SK-N-SH (cell line): ENCODE measurements around the gene FAM72D. TPM values are rescaled to one million over a fixed set of nuclear protein-coding genes. Genes with fewer than 3 reads are reported as not detected.
"Not testable (repeated sequence)": the region's sequence is repeated elsewhere in the genome, so short reads cannot be mapped to it uniquely, and the experiment has no call there.

Experiments used
- CTCF ChIA-PET: fragments of 300-600, 350-600 bp; formaldehyde crosslinking; extraction: SDS; loops from one replicate; lab custom pipeline; 2021; lab: Yijun Ruan, JAX
- POLR2A ChIA-PET: fragments of 350-600 bp; sonication (Branson Sonifier 250); formaldehyde crosslinking; extraction: SDS; loops from one replicate; lab custom pipeline; 2020; ENCODE audit warnings: antibody characterized with exemption, inconsistent platforms; lab: Yijun Ruan, JAX
- DNase-seq: peaks from one replicate; pipeline ENCODE4 v3.0.0; 2012
- H2AFZ ChIP-seq: fragments of 200-600 bp; sonication (generic); 2 replicates; pipeline ENCODE4 v1.8.1; 2016; ENCODE audit warnings: antibody characterized with exemption, mild to moderate bottlenecking, low read depth
- H3F3A ChIP-seq: fragments of 200-600 bp; sonication (generic); replicated peaks from 2 replicates; pipeline ENCODE3; 2016; ENCODE audit warnings: antibody characterized with exemption, mild to moderate bottlenecking; ENCODE audit not compliant: insufficient read depth
- H3K27ac ChIP-seq, 2 experiments: fragments of 200-500 bp in 1 of 2; fragments of 200-600 bp in 1 of 2; sonication (Bioruptor generic) in 1 of 2; sonication (generic), shearing (Covaris generic) in 1 of 2; 2 replicates each; pipeline versions ENCODE4 v1.5.1 to v1.6.1; 2014 to 2016; ENCODE audit warnings: low read depth in 2 of 2, inconsistent platforms in 1 of 2, low read length in 1 of 2, mild to moderate bottlenecking in 1 of 2, mixed read lengths in 1 of 2
- H3K27me3 ChIP-seq: fragments of 200-600 bp; sonication (generic), shearing (Covaris generic); 2 replicates; pipeline ENCODE4 v1.6.1; 2016; ENCODE audit warnings: mixed run types; ENCODE audit not compliant: insufficient read depth
- H3K36me3 ChIP-seq, 2 experiments: fragments of 200-500 bp in 1 of 2; fragments of 200-600 bp in 1 of 2; sonication (Bioruptor generic) in 1 of 2; sonication (generic) in 1 of 2; replicated peaks in 1 of 2; 2 replicates each; pipeline versions ENCODE3 to v1.5.1; 2014 to 2016; ENCODE audit warnings: low read length in 1 of 2, mild to moderate bottlenecking in 1 of 2; ENCODE audit not compliant: insufficient read depth in 2 of 2, control insufficient read depth in 1 of 2
- H3K4me1 ChIP-seq, 2 experiments: fragments of 200-500 bp in 1 of 2; fragments of 200-600 bp in 1 of 2; sonication (Bioruptor generic) in 1 of 2; sonication (generic), shearing (Covaris generic) in 1 of 2; 2 replicates each; pipeline versions ENCODE4 v1.5.1 to v1.6.1; 2014 to 2016; ENCODE audit warnings: low read depth in 1 of 2, low read length in 1 of 2, mixed run types in 1 of 2; ENCODE audit not compliant: insufficient read depth in 2 of 2, control insufficient read depth in 1 of 2
- H3K4me2 ChIP-seq: fragments of 200-600 bp; sonication (generic), shearing (Covaris generic); 2 replicates; pipeline ENCODE4 v1.6.1; 2017; ENCODE audit warnings: mixed run types
- H3K4me3 ChIP-seq, 2 experiments: fragments of 200-500 bp in 1 of 2; fragments of 200-600 bp in 1 of 2; sonication (Bioruptor generic) in 1 of 2; sonication (generic), shearing (Covaris generic) in 1 of 2; 2 replicates each; pipeline versions ENCODE4 v1.5.1 to v1.8.1; 2014 to 2016; ENCODE audit warnings: low read depth in 2 of 2, inconsistent platforms in 1 of 2, low read length in 1 of 2, mild to moderate bottlenecking in 1 of 2, mixed read lengths in 1 of 2, moderate library complexity in 1 of 2
- H3K79me2 ChIP-seq: fragments of 200-600 bp; sonication (generic); 2 replicates; pipeline ENCODE4 v1.8.1; 2017; ENCODE audit warnings: mild to moderate bottlenecking; ENCODE audit not compliant: insufficient read depth
- H3K9ac ChIP-seq: fragments of 200-600 bp; sonication (generic); 2 replicates; pipeline ENCODE4 v1.6.1; 2017; ENCODE audit warnings: mixed run types
- H3K9me2 ChIP-seq: fragments of 200-600 bp; sonication (generic); 2 replicates; pipeline ENCODE4 v1.6.1; 2017; ENCODE audit warnings: mixed run types
- H3K9me3 ChIP-seq: fragments of 200-600 bp; sonication (generic); 2 replicates; pipeline ENCODE4 v1.6.1; 2017; ENCODE audit warnings: mixed run types, mild to moderate bottlenecking, moderate library complexity
- H4K20me1 ChIP-seq: fragments of 200-600 bp; sonication (generic); 2 replicates; pipeline ENCODE4 v1.6.1; 2017; ENCODE audit warnings: mild to moderate bottlenecking, mixed run types; ENCODE audit not compliant: insufficient read depth
- TEAD4 ChIP-seq: IDR thresholded peaks from 2 replicates; pipeline ENCODE4 v1.4.0; 2012; ENCODE audit warnings: mild to moderate bottlenecking, borderline replicate concordance; ENCODE audit not compliant: insufficient read depth
- WGBS: methylation state at CpG from one replicate; pipeline ENCODE4 v1.1.6; 2017; ENCODE audit warnings: low lambda C conversion rate; 5-methylcytosine and 5-hydroxymethylcytosine counted together
- polyA plus RNA-seq, 3 experiments: library from polyadenylated mRNA; depleted of rRNA; stranded (reverse); fragments of >200 nt; gene quantifications; 2 replicates each; pipeline ENCODE4 v1.2.3, GENCODE V29; 2012

The FAM72D gene
- polyA plus RNA-seq, 1 of the 3 experiments (the other 2 are of a cell fraction) = 2.6 TPM

- H3K4me2 ChIP-seq, H3F3A ChIP-seq, H4K20me1 ChIP-seq, H3K27ac ChIP-seq, H3K36me3 ChIP-seq, H3K4me1 ChIP-seq, H3K9me2 ChIP-seq, POLR2A ChIA-PET, H3K79me2 ChIP-seq, H3K9me3 ChIP-seq, H3K27me3 ChIP-seq, H3K9ac ChIP-seq, CTCF ChIA-PET, H2AFZ ChIP-seq, DNase-seq: not testable (repeated sequence)
- H3K4me3 ChIP-seq = peak overlapping the region in 1 of 2 experiments; percentile 24; a peak in 1 of 4 replicates
- 11% methylated on average over 14 of the region's 26 CpGs for WGBS
- peak; percentile 39; the same call in 1 of the 2 replicates for TF ChIP-seq TEAD4
Observed at GRCh38 chr1:145156891-145157610, 61.3 kb downstream of the FAM72D start.

GRCh38 chr1:145157715-145158114, 61.9 kb downstream of the FAM72D start:
- H3K4me2 ChIP-seq, H3K27me3 ChIP-seq, H3F3A ChIP-seq, POLR2A ChIA-PET, H3K36me3 ChIP-seq, DNase-seq, H3K4me3 ChIP-seq, H3K27ac ChIP-seq, H3K9ac ChIP-seq, H3K9me3 ChIP-seq, H3K9me2 ChIP-seq, CTCF ChIA-PET, H4K20me1 ChIP-seq, H2AFZ ChIP-seq, H3K79me2 ChIP-seq, H3K4me1 ChIP-seq: not testable (repeated sequence)
- no CpG with 5 or more reads among the region's 14 CpGs for WGBS

DNA sequence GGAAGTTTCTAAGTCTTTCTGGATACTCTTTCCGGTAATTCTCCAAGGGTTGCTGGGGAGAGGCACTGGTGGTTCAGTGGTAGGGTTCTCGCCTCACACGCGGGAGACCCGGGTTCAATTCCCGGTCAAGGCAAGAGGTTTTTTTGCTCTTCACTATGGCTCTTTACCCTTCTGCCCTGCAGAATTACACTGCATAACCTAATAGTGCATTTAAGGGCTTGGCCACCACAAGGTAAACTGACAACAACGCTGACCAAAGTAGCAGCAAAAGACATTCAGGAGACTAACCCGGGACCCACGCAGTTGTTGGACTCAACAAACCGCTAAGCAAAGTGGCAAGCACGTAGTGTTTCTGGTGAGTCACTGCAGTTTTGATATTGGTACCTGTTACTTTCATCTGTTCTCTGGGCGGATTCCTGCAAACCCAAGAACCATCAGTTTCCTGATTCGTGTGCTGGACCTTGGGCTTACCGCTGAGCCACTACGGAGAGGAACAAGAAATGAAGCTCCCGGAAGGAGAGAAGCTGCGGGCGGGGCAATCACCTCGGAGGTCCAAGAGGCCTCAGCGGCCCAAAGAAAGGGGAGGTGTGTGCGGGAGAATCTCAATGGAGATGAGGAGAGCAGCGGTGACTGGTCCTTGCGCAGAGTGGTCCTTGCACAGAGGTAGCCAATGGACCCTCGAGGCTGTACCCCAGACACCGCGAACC, 65.4 kb downstream of the FAM72D start:
- H3K4me1 ChIP-seq, H4K20me1 ChIP-seq, DNase-seq, H3K9me2 ChIP-seq, H3K9ac ChIP-seq, H2AFZ ChIP-seq, H3K4me3 ChIP-seq, CTCF ChIA-PET, H3K9me3 ChIP-seq, H3K4me2 ChIP-seq, H3K79me2 ChIP-seq, H3K27ac ChIP-seq, H3K36me3 ChIP-seq, H3F3A ChIP-seq, H3K27me3 ChIP-seq, POLR2A ChIA-PET: not testable (repeated sequence)
- WGBS = 9% methylated on average over 4 of the region's 26 CpGs

Other genes starting within 250 kb of the FAM72D start
- 12.3 and 19.5 TPM in 2 replicates for gene SRGAP2B, start 646 bp upstream of the FAM72D start, polyA plus RNA-seq (2012; rRNA removed)
- not detected in 2 replicates for gene PPIAL4D, start 146.2 kb downstream of the FAM72D start, polyA plus RNA-seq (2012; rRNA removed)